DMS79 (cell line): ENCODE data around the gene OR2D3.
"Not testable (repeated sequence)": the region's sequence is repeated elsewhere in the genome, so short reads cannot be mapped to it uniquely, and the experiment has no call there.

Experiments
- DNase-seq: peaks from one replicate; lab custom pipeline; 2025; lab: John Stamatoyannopoulos, UW

OR2D3 gene

GRCh38 chr11:6920702-6921101 is at the start of gene OR2D3:
Gene OR2D3 (plus strand): TSS chr11:6921002. CDS start chr11:6921002, 0 bp downstream.
- no peak for DNase-seq

GRCh38 chr11:6871278-6871677 is 49.5 kb upstream of the OR2D3 start:
- no peak for DNase-seq

GRCh38 chr11:6875761-6876160 is 45.0 kb upstream of the OR2D3 start:
- no peak for DNase-seq

GRCh38 chr11:6876325-6876724 is 44.5 kb upstream of the OR2D3 start, which contains the start of gene OR10A4:
Gene OR10A4 (plus strand): TSS chr11:6876625. CDS start chr11:6876648, 23 bp downstream.
- DNase-seq, result no peak

- no peak for DNase-seq
Measured at GRCh38 chr11:6876914-6877313, 43.9 kb upstream of the OR2D3 start.

GRCh38 chr11:6882751-6883150 is 38.1 kb upstream of the OR2D3 start:
- DNase-seq, result no peak

- DNase-seq, result not testable (repeated sequence)
Measured at GRCh38 chr11:6887711-6888110, 33.1 kb upstream of the OR2D3 start.

- DNase-seq, result no peak
Measured at GRCh38 chr11:6888830-6889229, 32.0 kb upstream of the OR2D3 start.

GRCh38 chr11:6889835-6890234 is 31.0 kb upstream of the OR2D3 start:
- no peak for DNase-seq

- DNase-seq, result no peak
Measured at GRCh38 chr11:6892400-6892799, 28.4 kb upstream of the OR2D3 start, which contains the start of gene OR2D2. Gene OR2D2 (minus strand): TSS chr11:6892500. CDS start chr11:6892500, 0 bp downstream.

- DNase-seq, result no peak
Measured at GRCh38 chr11:6894097-6894496, 26.7 kb upstream of the OR2D3 start.

GRCh38 chr11:6895010-6895409 is 25.8 kb upstream of the OR2D3 start:
- no peak for DNase-seq

GRCh38 chr11:6898911-6899310 is 21.9 kb upstream of the OR2D3 start:
- no peak for DNase-seq

- no peak for DNase-seq
Measured at GRCh38 chr11:6900327-6900999, 20.3 kb upstream of the OR2D3 start.

- DNase-seq, result not testable (repeated sequence)
Measured at GRCh38 chr11:6904804-6905203, 16.0 kb upstream of the OR2D3 start.

GRCh38 chr11:6911378-6911777 is 9.4 kb upstream of the OR2D3 start:
- no peak for DNase-seq

GRCh38 chr11:6911948-6912347 is 8.9 kb upstream of the OR2D3 start:
- no peak for DNase-seq

GRCh38 chr11:6919698-6920097 is 1.1 kb upstream of the OR2D3 start:
- DNase-seq, result no peak

GRCh38 chr11:6925007-6925577 is 4.3 kb downstream of the OR2D3 start:
- DNase-seq, result no peak

- DNase-seq, result no peak
Measured at GRCh38 chr11:6925636-6926207, 4.9 kb downstream of the OR2D3 start.

GRCh38 chr11:6926208-6927029 is 5.6 kb downstream of the OR2D3 start, which contains the start of gene ZNF215:
Gene ZNF215 (plus strand): TSS chr11:6926426. CDS start chr11:6932273, 5,847 bp downstream.
- DNase-seq, result no peak

- no peak for DNase-seq
Measured at GRCh38 chr11:6927030-6927617, 6.3 kb downstream of the OR2D3 start.
